Upper lobe of left lung (tissue), 6 donors: ENCODE data around the gene RDM1. TPM values are rescaled to one million over a fixed set of nuclear protein-coding genes. Genes with fewer than 3 reads are reported as not detected.
"Not testable (repeated sequence)": the region's sequence is repeated elsewhere in the genome, so short reads cannot be mapped to it uniquely, and the experiment has no call there.

Experiments
- ATAC-seq, 2 donors: fragments of 200-7000 bp; cut with Tn5 transposase; one replicate each; pipeline ENCODE4 v1.9.1; 2022; ENCODE audit warnings: mild to moderate bottlenecking in 2 of 2, moderate library complexity in 2 of 2; ENCODE audit not compliant: low FRiP score in 2 of 2
- DNase-seq, 2 donors: peaks; one replicate each; pipeline ENCODE4 v3.0.0-alpha.2; 2019 to 2020
- H3K27ac ChIP-seq, 4 donors: fragments of 200-600 bp; sonication (generic); one replicate each; pipeline ENCODE4 v1.5.1; 2016 to 2019
- H3K27me3 ChIP-seq, 4 donors: fragments of 200-600 bp; sonication (generic); one replicate each; pipeline ENCODE4 v1.5.1; 2017 to 2019
- H3K36me3 ChIP-seq, 4 donors: fragments of 200-600 bp; sonication (generic); one replicate each; pipeline ENCODE4 v1.5.1; 2016 to 2019
- H3K4me1 ChIP-seq, 4 donors: fragments of 200-600 bp; sonication (generic); one replicate each; pipeline ENCODE4 v1.5.1; 2018 to 2019
- H3K4me3 ChIP-seq, 4 donors: fragments of 200-600 bp; sonication (generic); one replicate each; pipeline ENCODE4 v1.5.1; 2017 to 2019; ENCODE audit warnings: mild to moderate bottlenecking in 2 of 4, moderate library complexity in 1 of 4
- H3K9me3 ChIP-seq, 4 donors: fragments of 200-600 bp; sonication (generic); one replicate each; pipeline ENCODE4 v1.5.1; 2018 to 2019
- CTCF ChIP-seq, 6 experiments: fragments of 450-650 bp in 4 of 6; fragments of 200-600 bp in 2 of 6; sonication (generic) in 2 of 6; IDR thresholded peaks; one replicate each; pipeline ENCODE4 v1.5.1; 2016 to 2019; ENCODE audit warnings: antibody characterized with exemption in 6 of 6
- EP300 ChIP-seq, 4 donors: sonication (generic); formaldehyde crosslinking; IDR thresholded peaks; one replicate each; pipeline ENCODE4 v1.5.1; 2017; ENCODE audit warnings: antibody characterized with exemption in 4 of 4, control low read depth in 2 of 4
- POLR2A ChIP-seq, 4 donors: fragments of 450-650 bp; IDR thresholded peaks; one replicate each; pipeline ENCODE4 v1.5.1; 2016 to 2017; ENCODE audit warnings: antibody characterized with exemption in 4 of 4, mild to moderate bottlenecking in 2 of 4
- POLR2AphosphoS5 ChIP-seq, 2 donors: sonication (generic); formaldehyde crosslinking; IDR thresholded peaks; one replicate each; pipeline ENCODE4 v1.5.1; 2017; ENCODE audit warnings: antibody characterized with exemption in 2 of 2
- WGBS, 2 donors: methylation state at CpG; one replicate each; pipeline ENCODE4 v1.1.5; 2017 to 2018; 5-methylcytosine and 5-hydroxymethylcytosine counted together
- total RNA-seq, 6 donors: library from RNA; depleted of rRNA in 4 of 6; stranded (reverse); fragments of >200 nt in 4 of 6; gene quantifications; one replicate each; pipeline versions ENCODE4 v1.1.0 to v1.2.1, GENCODE V29; 2016 to 2021
- donor health status: DM: no; HTN: no; CAD: no; lungs with moderate emphysema.
- donor health status: DM: no; HTN: yes; CAD: no; lungs with severe emphysema.

The RDM1 gene
- total RNA-seq, 6 donors from 2014 or later: not detected

GRCh38 chr17:35948092-35948491 lies 17.5 kb upstream of the RDM1 start:
- DNase-seq: no peak
- TF ChIP-seq EP300 (IDR thresholded peaks at IDR 0.05) (no peak), POLR2AphosphoS5 (IDR thresholded peaks at IDR 0.05) (no peak), POLR2A (IDR thresholded peaks at IDR 0.05) (no peak), CTCF (IDR thresholded peaks at IDR 0.05) (no peak)
- 80 to 81% methylated on average over 7 of the region's 7 CpGs for WGBS, 2 donors
- no peak overlapping the region for H3K4me3 ChIP-seq
- no peaks in the 10 kb centered on the region for H3K27me3 ChIP-seq
- no peak for ATAC-seq
- peaks cover 0 to 5% (median 2%) of the 10 kb centered on the region in 4 donors for H3K4me1 ChIP-seq
- no peak overlapping the region for H3K27ac ChIP-seq
- no peaks in the 10 kb centered on the region for H3K9me3 ChIP-seq
- no peaks in the 10 kb centered on the region for H3K36me3 ChIP-seq

- no peaks in the 10 kb centered on the region for H3K36me3 ChIP-seq
These were observed 16.6 kb upstream of the RDM1 start for GRCh38 chr17:35947156-35947585.

DNA sequence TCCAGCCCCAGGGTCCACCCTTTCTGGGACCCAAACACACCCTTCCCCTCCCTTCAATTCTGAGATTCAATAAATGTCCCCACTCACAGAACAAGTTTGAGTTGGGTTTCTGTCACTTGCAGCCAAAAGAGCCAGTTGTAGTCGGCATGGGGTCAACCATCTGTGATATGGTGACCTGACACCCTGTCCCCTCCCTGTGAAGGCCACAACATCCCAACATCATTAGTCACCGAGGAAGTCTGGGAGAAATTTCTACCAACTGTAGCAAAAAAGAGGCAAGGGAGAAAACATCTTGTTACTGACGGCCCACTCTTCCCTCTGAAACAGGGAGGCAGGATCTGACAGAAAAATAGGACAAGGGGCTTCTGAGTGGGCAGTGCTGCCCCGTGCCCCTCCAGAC lies 13.6 kb upstream of the RDM1 start:
- peaks cover 0 to 5% (median 2%) of the 10 kb centered on the region in 4 donors for H3K4me1 ChIP-seq
- no peaks in the 10 kb centered on the region for H3K9me3 ChIP-seq
- WGBS, 2 donors: 81 to 82% methylated on average over 4 of the region's 4 CpGs
- no peak overlapping the region for H3K27ac ChIP-seq
- DNase-seq (no peak), ATAC-seq (no peak)
- TF ChIP-seq EP300 (IDR thresholded peaks at IDR 0.05) (no peak), POLR2AphosphoS5 (IDR thresholded peaks at IDR 0.05) (no peak), CTCF (IDR thresholded peaks at IDR 0.05) (no peak), POLR2A (IDR thresholded peaks at IDR 0.05) (no peak)
- H3K27me3 ChIP-seq: no peaks in the 10 kb centered on the region
- no peak overlapping the region for H3K4me3 ChIP-seq
- no peaks in the 10 kb centered on the region for H3K36me3 ChIP-seq

More at GRCh38 chr17:35947156-35947585, 16.6 kb upstream of the RDM1 start:
- WGBS, 2 donors: 29 to 32% methylated on average over 11 to 12 of the region's 12 CpGs
- H3K27ac ChIP-seq: no peak overlapping the region
- TF ChIP-seq POLR2AphosphoS5 (IDR thresholded peaks at IDR 0.05) (no peak), CTCF (IDR thresholded peaks at IDR 0.05) (peak; percentile 50 to 80 (median 62)), EP300 (IDR thresholded peaks at IDR 0.05) (no peak)
- H3K27me3 ChIP-seq: no peaks in the 10 kb centered on the region
- H3K4me3 ChIP-seq: peak overlapping the region in 1 of 4 donors; percentile 15
- DNase-seq: no peak
- H3K9me3 ChIP-seq: no peaks in the 10 kb centered on the region
- ATAC-seq: peak; percentile 38 to 72
- H3K4me1 ChIP-seq: peaks cover 0 to 5% (median 2%) of the 10 kb centered on the region in 4 donors

DNA sequence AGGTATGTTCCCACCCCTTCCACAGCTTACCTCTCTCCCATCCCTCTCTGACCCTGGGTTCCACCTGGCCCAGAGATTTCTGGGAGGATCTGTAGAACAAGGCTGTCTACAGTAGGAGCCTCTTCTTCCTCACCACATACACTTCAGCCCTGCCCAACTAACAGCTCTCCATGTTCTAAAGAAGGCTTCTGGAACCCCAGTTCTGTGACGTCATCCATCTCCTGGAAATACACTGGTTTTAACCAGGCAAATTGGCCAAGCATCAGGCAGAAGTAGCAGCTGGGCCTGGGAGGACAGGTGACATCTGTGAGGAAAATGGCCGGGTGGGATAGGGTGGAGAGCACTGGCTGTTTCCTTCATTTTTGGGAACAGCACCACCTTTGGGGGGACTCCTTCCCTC lies 13.0 kb upstream of the RDM1 start, which contains the start of gene LYZL6:
LYZL6 (minus strand) TSS at position 177 of the 400 bp plus-strand sequence. CDS start 4,357 bp downstream, outside the sequence.
- TF ChIP-seq CTCF (IDR thresholded peaks at IDR 0.05): no peak
- no peak for TF ChIP-seq EP300 (IDR thresholded peaks at IDR 0.05)
- no peak for TF ChIP-seq POLR2AphosphoS5 (IDR thresholded peaks at IDR 0.05)
- no peak for TF ChIP-seq POLR2A (IDR thresholded peaks at IDR 0.05)
- no peaks in the 10 kb centered on the region for H3K9me3 ChIP-seq
- DNase-seq: no peak
- ATAC-seq: no peak
- 88 to 95% methylated on average over 2 of the region's 2 CpGs for WGBS, 2 donors
- H3K4me3 ChIP-seq: no peak within 1 kb of the TSS
- H3K36me3 ChIP-seq: no peaks in the 10 kb centered on the region
- H3K27ac ChIP-seq: no peak within 1 kb of the TSS
- H3K4me1 ChIP-seq: peaks cover 0 to 5% (median 2%) of the 10 kb centered on the region in 4 donors
- no peaks in the 10 kb centered on the region for H3K27me3 ChIP-seq

GRCh38 chr17:35942588-35943186 lies 12.1 kb upstream of the RDM1 start:
- no peak for DNase-seq
- WGBS, 2 donors: 66 to 72% methylated on average over 9 of the region's 9 CpGs
- no peak for ATAC-seq
- Histone ChIP-seq H3K9me3 (no peaks in the 10 kb centered on the region), H3K4me1 (peaks cover 0 to 5% (median 2%) of the 10 kb centered on the region in 4 donors), H3K27me3 (no peaks in the 10 kb centered on the region), H3K36me3 (no peaks in the 10 kb centered on the region), H3K4me3 (no peak overlapping the region), H3K27ac (no peak overlapping the region)
- no peak for TF ChIP-seq EP300 (IDR thresholded peaks at IDR 0.05)
- TF ChIP-seq CTCF (IDR thresholded peaks at IDR 0.05): no peak
- no peak for TF ChIP-seq POLR2A (IDR thresholded peaks at IDR 0.05)

GRCh38 chr17:35938492-35938891 lies 7.9 kb upstream of the RDM1 start:
- WGBS, 2 donors: 97 to 100% methylated on average over 3 of the region's 3 CpGs
- not testable (repeated sequence) for H3K27ac ChIP-seq, H3K4me3 ChIP-seq, H3K9me3 ChIP-seq, H3K4me1 ChIP-seq, ATAC-seq, H3K27me3 ChIP-seq, DNase-seq, H3K36me3 ChIP-seq
